Keratinocyte (primary cell): ENCODE measurements around the gene REL. TPM values are rescaled to one million over a fixed set of nuclear protein-coding genes. Genes with fewer than 3 reads are reported as not detected.

Source experiments
- DNase-seq: peaks from one replicate; pipeline ENCODE4 v3.0.0-alpha.2; 2011; ENCODE audit warnings: low read depth, missing footprints, low spot score
- FAIRE-seq: peaks from 2 replicates; lab custom pipeline; 2011; peaks lifted over from hg19 to GRCh38; lab: Jason Lieb, UNC
- H2AFZ ChIP-seq: 2 replicates; pipeline ENCODE4 v1.6.0; 2012; ENCODE audit warnings: low read length, control low read depth, inconsistent platforms; ENCODE audit not compliant: control insufficient read depth
- H3K27ac ChIP-seq: 2 replicates; pipeline ENCODE4 v1.5.1; 2011; ENCODE audit warnings: low read length; ENCODE audit not compliant: control insufficient read depth, insufficient read depth
- H3K27me3 ChIP-seq: 3 replicates; pipeline ENCODE4 v1.6.0; 2011; ENCODE audit warnings: low read length; ENCODE audit not compliant: control insufficient read depth, insufficient read depth; ENCODE audit errors: extremely low read depth
- H3K36me3 ChIP-seq, 2 experiments: 2 replicates in 1 of 2; 3 replicates in 1 of 2; pipeline ENCODE4 v1.5.1; 2011; ENCODE audit warnings: low read length in 2 of 2, mild to moderate bottlenecking in 1 of 2; ENCODE audit not compliant: control insufficient read depth in 2 of 2, insufficient read depth in 2 of 2; ENCODE audit errors: extremely low read depth in 1 of 2
- H3K4me1 ChIP-seq: 3 replicates; pipeline ENCODE4 v1.5.1; 2011; ENCODE audit warnings: low read length; ENCODE audit not compliant: control insufficient read depth, insufficient read depth; ENCODE audit errors: extremely low read depth
- H3K4me2 ChIP-seq: 3 replicates; pipeline ENCODE4 v1.6.0; 2011; ENCODE audit warnings: low read depth, low read length; ENCODE audit not compliant: control insufficient read depth, insufficient read depth; ENCODE audit errors: extremely low read depth
- H3K4me3 ChIP-seq, 3 experiments: fragments of 200-600 bp in 1 of 3; sonication (generic) in 1 of 3; 2 replicates in 2 of 3; 3 replicates in 1 of 3; pipeline ENCODE4 v1.5.1; 2011 to 2016; ENCODE audit warnings: low read length in 3 of 3, mild to moderate bottlenecking in 3 of 3, control low read depth in 2 of 3, inconsistent platforms in 1 of 3, low read depth in 1 of 3, mixed read lengths in 1 of 3, mixed run types in 1 of 3, moderate library complexity in 1 of 3; ENCODE audit not compliant: control insufficient read depth in 2 of 3, insufficient read depth in 2 of 3; ENCODE audit errors: extremely low read depth in 1 of 3
- H3K79me2 ChIP-seq: 2 replicates; pipeline ENCODE4 v1.6.0; 2012; ENCODE audit warnings: low read length; ENCODE audit not compliant: control insufficient read depth, insufficient read depth
- H3K9ac ChIP-seq: 3 replicates; pipeline ENCODE4 v1.6.0; 2011; ENCODE audit warnings: low read length; ENCODE audit not compliant: control insufficient read depth, insufficient read depth; ENCODE audit errors: extremely low read depth
- H3K9me1 ChIP-seq: 3 replicates; pipeline ENCODE4 v1.6.0; 2011; ENCODE audit warnings: low read length; ENCODE audit not compliant: control insufficient read depth, insufficient read depth; ENCODE audit errors: extremely low read depth
- H3K9me3 ChIP-seq: 2 replicates; pipeline ENCODE4 v1.5.1; 2012; ENCODE audit warnings: low read depth, low read length; ENCODE audit not compliant: control insufficient read depth
- H4K20me1 ChIP-seq: 3 replicates; pipeline ENCODE4 v1.6.0; 2011; ENCODE audit warnings: low read length; ENCODE audit not compliant: control insufficient read depth, insufficient read depth; ENCODE audit errors: extremely low read depth
- EZH2 ChIP-seq: IDR thresholded peaks from one replicate; pipeline ENCODE4 v1.6.1; 2012; ENCODE audit warnings: inconsistent platforms, mild to moderate bottlenecking, low read length, moderate library complexity
- dilution Hi-C: fragments of 300-500 bp; cut with MboI; formaldehyde crosslinking; loops from one replicate; pipeline ENCODE4 v1.7.0; 2020; ENCODE audit warnings: low sequenced_read_pairs; ENCODE audit not compliant: extremely low pct_ligation_motif_present
- polyA plus RNA-seq, 5 experiments: library from polyadenylated mRNA; depleted of rRNA in 3 of 5; stranded (reverse) in 3 of 5; stranded (forward) in 1 of 5; unstranded in 1 of 5; fragments of >200 nt; gene quantifications; 1 replicate in 1 of 5; 2 replicates in 3 of 5; 3 replicates in 1 of 5; pipeline versions ENCODE4 v1.2.1 to v1.2.3, GENCODE V29; 2011 to 2012; ENCODE audit warnings: missing spikeins in 2 of 5, low read depth in 1 of 5, low replicate concordance in 1 of 5
- small RNA-seq, 3 experiments: library from RNA; depleted of rRNA; stranded (forward); fragments of <200 nt; gene quantifications; one replicate each; pipeline ENCODE3, GENCODE V24; 2012; ENCODE audit warnings: low read depth in 3 of 3, low replicate concordance in 1 of 3; ENCODE audit not compliant: insufficient read length in 3 of 3
- TF ChIP-seq, protein P1 (sequence below), 3 experiments: IDR thresholded peaks in 1 of 3; conservative IDR thresholded peaks in 1 of 3; optimal IDR thresholded peaks in 1 of 3; 2 replicates in 2 of 3; 3 replicates in 1 of 3; pipeline versions ENCODE3 to v1.5.1; 2011; ENCODE audit warnings: low read length in 3 of 3, mild to moderate bottlenecking in 3 of 3, moderate library complexity in 2 of 3, control low read depth in 1 of 3, inconsistent platforms in 1 of 3; ENCODE audit not compliant: insufficient read depth in 2 of 3; ENCODE audit errors: extremely low read depth in 1 of 3

The REL gene
- polyA plus RNA-seq, 1 donor (not counting 4 experiments of a cell fraction or from before 2014, with no cell fraction given), result 9.0 TPM

DNA sequence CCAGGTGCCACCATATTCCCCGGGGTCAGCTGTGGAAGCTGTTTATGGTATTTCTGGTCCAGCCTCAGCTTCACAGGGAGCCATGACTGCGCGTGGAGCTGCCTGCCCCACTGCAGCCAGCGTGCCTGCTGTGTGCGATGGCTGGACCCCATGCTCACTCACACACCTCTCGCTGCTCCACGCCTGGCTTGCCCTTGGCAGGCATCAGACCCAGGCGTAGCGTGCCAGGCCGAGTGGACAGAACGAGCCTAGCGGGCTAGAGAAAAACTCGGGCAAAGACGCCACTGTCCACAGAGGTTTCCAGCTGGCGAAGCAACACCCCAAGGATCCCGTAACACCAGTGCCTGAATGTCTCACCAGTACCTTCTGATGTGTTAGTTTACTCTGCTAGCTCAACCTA, 93.3 kb downstream of the REL start:
- Histone ChIP-seq H3K9ac (no peak overlapping the region), H3K4me1 (peaks cover 6% of the 10 kb centered on the region), H3K9me3 (no peaks in the 10 kb centered on the region), H3K27me3 (no peaks in the 10 kb centered on the region), H3K4me3 (no peak overlapping the region), H2AFZ (no peak overlapping the region), H3K36me3 (no peaks in the 10 kb centered on the region), H4K20me1 (no peaks in the 10 kb centered on the region), H3K79me2 (no peaks in the 10 kb centered on the region), H3K4me2 (no peak overlapping the region), H3K9me1 (no peaks in the 10 kb centered on the region), H3K27ac (no peak overlapping the region)
- dilution Hi-C loops, result no loop called here
- no peak for FAIRE-seq
- TF ChIP-seq, protein P1, sequence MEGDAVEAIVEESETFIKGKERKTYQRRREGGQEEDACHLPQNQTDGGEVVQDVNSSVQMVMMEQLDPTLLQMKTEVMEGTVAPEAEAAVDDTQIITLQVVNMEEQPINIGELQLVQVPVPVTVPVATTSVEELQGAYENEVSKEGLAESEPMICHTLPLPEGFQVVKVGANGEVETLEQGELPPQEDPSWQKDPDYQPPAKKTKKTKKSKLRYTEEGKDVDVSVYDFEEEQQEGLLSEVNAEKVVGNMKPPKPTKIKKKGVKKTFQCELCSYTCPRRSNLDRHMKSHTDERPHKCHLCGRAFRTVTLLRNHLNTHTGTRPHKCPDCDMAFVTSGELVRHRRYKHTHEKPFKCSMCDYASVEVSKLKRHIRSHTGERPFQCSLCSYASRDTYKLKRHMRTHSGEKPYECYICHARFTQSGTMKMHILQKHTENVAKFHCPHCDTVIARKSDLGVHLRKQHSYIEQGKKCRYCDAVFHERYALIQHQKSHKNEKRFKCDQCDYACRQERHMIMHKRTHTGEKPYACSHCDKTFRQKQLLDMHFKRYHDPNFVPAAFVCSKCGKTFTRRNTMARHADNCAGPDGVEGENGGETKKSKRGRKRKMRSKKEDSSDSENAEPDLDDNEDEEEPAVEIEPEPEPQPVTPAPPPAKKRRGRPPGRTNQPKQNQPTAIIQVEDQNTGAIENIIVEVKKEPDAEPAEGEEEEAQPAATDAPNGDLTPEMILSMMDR (optimal IDR thresholded peaks at IDR 0.05 in 1 of 3, IDR thresholded peaks at IDR 0.05 in 1 of 3, conservative IDR thresholded peaks at IDR 0.05 in 1 of 3; ENCODE audit: extremely low read depth in 1 of 3, insufficient read depth in 2 of 3, low read length in 3 of 3), result no peak
- TF ChIP-seq EZH2, result no peak
- DNase-seq, result no peak

Small RNA genes lying within 50 kb of the gene (small RNA-seq; reads per million reads assigned to genes)
- 0 reads per million in 3 experiments for gene RN7SL632P
- 0 reads per million in 3 experiments for gene RNU4-51P

Other genes with a start within 250 kb of the REL start
- gene PAPOLG, start 125.3 kb upstream of the REL start, polyA plus RNA-seq, result 8.4 to 14.1 TPM (median 9.8 TPM) in 3 replicates
- 23.0 to 38.5 TPM (median 35.9 TPM) in 3 replicates for gene PEX13, start 136.1 kb downstream of the REL start, polyA plus RNA-seq
- 3.3 to 4.8 TPM (median 4.8 TPM) in 3 replicates for gene PUS10, start 136.7 kb downstream of the REL start, polyA plus RNA-seq
- 4.0 to 7.0 TPM (median 4.7 TPM) in 3 replicates for gene SANBR, start 184.3 kb downstream of the REL start, polyA plus RNA-seq